HG02938 (cell line): ENCODE data around the gene ARHGDIB.

ENCODE experiments used
- ATAC-seq: cut with Tn5 transposase; IDR thresholded peaks from one replicate; pipeline ENCODE4 v1.9.1; 2021; ENCODE audit warnings: mild to moderate bottlenecking, moderate library complexity; ENCODE audit not compliant: unreplicated experiment

Gene ARHGDIB

GRCh38 chr12:14957551-14958168, 3.7 kb downstream of the ARHGDIB start:
- ATAC-seq, result no peak

- no peak for ATAC-seq
Observed at GRCh38 chr12:14956905-14957304, 4.5 kb downstream of the ARHGDIB start.

- ATAC-seq, result peak; percentile 36
Observed at GRCh38 chr12:14956024-14956891, 5.1 kb downstream of the ARHGDIB start.

GRCh38 chr12:14954269-14954668, 7.1 kb downstream of the ARHGDIB start:
- ATAC-seq, result no peak

- ATAC-seq, result no peak
Observed at GRCh38 chr12:14953752-14954151, 7.6 kb downstream of the ARHGDIB start.

GRCh38 chr12:14952299-14952921, 9.0 kb downstream of the ARHGDIB start:
- peak; percentile 69 for ATAC-seq

- ATAC-seq, result no peak
Observed at GRCh38 chr12:14951851-14952250, 9.6 kb downstream of the ARHGDIB start.

GRCh38 chr12:14950982-14951746, 10.2 kb downstream of the ARHGDIB start:
- ATAC-seq, result no peak

- ATAC-seq, result no peak
Observed at GRCh38 chr12:14950421-14950820, 11.0 kb downstream of the ARHGDIB start.

GRCh38 chr12:14949631-14950030, 11.8 kb downstream of the ARHGDIB start:
- no peak for ATAC-seq

GRCh38 chr12:14948672-14949071, 12.7 kb downstream of the ARHGDIB start:
- peak; percentile 90 for ATAC-seq

GRCh38 chr12:14946861-14947260, 14.5 kb downstream of the ARHGDIB start:
- no peak for ATAC-seq

- ATAC-seq, result no peak
Observed at GRCh38 chr12:14946162-14946561, 15.2 kb downstream of the ARHGDIB start.

GRCh38 chr12:14942196-14942931, 19.0 kb downstream of the ARHGDIB start:
- ATAC-seq, result no peak

- no peak for ATAC-seq
Observed at GRCh38 chr12:14941369-14941768, 20.0 kb downstream of the ARHGDIB start.

- ATAC-seq, result no peak
Observed at GRCh38 chr12:14938301-14938700, 23.1 kb downstream of the ARHGDIB start, which contains the start of gene ERP27. ERP27 (minus strand) TSS chr12:14938537; CDS start chr12:14938508, 29 bp downstream.

GRCh38 chr12:14937689-14938088, 23.7 kb downstream of the ARHGDIB start:
- no peak for ATAC-seq

- no peak for ATAC-seq
Observed at GRCh38 chr12:14937014-14937413, 24.4 kb downstream of the ARHGDIB start.

GRCh38 chr12:14936224-14936861, 25.1 kb downstream of the ARHGDIB start:
- ATAC-seq, result no peak

GRCh38 chr12:14935031-14935430, 26.4 kb downstream of the ARHGDIB start:
- no peak for ATAC-seq
